ENCODE data around the gene ALK.

Gene ALK

DNA sequence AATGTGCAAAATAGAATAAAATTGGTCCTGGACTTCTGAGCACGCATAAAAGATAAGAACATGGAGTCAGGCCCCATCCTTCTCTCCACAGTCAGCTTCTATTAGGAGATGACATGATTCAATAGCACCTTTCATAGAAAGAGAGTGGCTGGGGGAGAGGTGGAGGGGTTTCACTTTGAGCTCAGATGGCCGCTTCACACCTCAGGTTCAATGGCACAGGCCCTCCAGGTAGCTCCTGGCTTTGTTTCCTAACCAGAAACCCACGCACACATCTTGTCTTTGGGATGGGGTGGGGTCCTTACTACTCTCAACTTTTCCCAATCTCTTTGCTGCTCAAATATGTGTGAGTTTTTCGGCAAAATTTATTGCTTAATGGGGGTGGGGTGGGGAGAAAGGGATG is 473.9 kb downstream of the ALK start:
- no peak for DNase-seq (ENCODE audit: low spot score)

DNA sequence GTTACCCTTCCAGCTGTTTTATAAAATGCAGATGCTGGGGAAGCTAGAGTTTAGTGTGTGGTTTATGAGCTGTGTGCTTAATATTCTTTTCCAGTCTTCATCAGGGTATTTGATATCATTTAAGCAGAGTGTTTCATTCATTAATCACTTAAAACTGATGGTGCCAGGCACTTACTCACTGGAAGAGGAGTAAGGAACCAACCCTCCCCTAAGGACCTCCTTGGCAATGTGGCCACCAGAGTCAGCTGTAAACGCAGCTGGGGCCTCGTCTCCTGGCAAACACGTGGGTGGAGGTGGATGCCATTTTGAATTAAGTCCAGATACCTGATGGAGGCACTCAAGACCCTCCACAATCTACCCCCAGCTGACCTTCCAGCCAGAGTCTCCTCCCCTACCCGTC is 474.5 kb downstream of the ALK start:
- DNase-seq (ENCODE audit: low spot score) = no peak

DNA sequence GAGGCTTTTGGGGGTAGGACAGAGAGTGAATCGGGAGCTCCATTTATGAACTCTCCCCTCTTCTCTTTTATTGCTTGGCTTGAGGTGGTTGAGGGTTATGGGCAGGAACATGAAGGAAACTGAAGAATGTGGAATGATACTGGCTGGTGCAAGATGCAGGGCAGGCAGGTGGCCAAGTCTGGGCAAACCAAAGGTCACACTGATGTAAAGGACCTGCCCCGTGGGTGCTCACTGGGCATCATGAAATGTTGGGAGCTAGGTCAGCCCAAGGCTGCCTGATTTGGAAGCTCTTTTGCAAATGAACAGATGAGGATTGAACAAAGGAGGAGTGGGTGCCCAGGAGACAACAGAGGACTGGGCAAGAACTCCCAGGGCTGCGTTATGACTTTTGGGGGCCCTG is 477.2 kb downstream of the ALK start:
- DNase-seq (ENCODE audit: low spot score) = no peak

DNA sequence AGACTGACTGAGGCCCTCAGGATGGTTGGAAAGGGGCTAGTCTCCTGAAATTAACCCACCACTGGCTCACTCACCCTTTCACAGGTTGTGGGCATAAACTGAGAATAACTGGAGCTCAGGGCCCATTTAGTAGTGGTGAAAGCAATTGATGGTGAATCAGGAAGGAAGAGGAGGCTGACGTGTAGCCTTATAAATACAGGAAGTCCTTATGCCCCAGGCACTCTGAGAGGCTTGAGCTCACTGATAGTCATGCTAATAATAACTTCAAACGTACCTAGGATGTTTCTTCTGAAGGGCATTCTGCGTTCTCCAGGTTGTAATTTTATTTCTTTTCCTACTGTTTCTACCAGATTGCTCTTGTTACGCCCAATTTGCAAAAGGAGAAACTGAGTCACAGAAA is 477.8 kb downstream of the ALK start:
- peak; percentile 4 for DNase-seq (ENCODE audit: low spot score)

DNA sequence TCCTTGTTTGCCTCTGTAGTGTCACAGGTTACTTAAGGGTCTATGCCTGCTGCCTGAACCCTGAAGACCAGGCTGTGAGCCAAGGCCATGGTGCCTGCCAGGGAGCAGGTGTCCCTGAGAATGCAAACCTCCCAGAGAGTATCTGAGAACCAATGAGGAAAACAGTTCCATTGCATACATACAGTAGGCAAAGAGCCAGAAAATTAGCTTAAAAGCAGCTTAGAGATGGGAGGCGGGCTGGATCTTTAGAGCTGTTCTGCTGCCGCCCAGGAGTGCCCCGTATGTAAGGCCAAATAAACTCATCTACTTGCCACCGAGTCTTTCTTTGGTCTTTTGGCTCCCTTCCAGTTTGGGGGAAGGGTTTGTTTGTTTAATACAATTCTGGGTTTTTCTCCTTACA is 478.2 kb downstream of the ALK start:
- no peak for DNase-seq (ENCODE audit: low spot score)

DNA sequence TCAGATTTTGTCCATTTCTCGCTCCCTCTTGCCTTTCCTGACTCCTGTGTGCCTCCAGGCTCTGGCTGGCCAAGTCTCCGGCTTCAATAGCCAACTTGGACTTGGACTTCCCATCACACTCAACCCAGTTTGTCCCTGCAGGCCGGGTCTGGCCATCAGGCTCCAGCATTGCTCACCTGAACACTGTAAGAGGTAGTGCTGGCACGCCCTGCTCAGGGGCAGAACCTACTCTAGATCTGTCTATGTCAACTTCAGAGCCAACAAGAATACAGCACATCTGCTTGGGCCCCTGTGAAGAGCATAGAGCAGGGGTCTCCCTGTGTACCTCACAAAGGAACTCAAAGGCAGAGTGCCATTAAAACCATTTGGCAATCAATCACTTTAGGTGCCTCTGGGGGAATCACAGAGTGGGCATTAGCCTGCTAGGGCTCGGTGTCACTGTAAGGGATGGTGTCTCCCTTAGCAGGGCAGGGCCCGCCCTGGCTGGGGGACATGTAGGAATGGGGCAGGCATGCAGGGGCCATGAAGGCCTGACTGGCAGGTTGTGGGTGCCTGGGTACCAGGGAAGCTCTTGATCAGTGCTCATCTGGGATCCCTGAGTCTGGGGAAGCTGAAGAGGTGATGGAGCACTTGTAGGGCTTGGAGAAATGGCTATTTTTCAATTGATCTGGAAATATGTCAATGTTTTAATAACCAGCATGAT is 480.3 kb downstream of the ALK start:
- DNase-seq (ENCODE audit: low spot score) = no peak

DNA sequence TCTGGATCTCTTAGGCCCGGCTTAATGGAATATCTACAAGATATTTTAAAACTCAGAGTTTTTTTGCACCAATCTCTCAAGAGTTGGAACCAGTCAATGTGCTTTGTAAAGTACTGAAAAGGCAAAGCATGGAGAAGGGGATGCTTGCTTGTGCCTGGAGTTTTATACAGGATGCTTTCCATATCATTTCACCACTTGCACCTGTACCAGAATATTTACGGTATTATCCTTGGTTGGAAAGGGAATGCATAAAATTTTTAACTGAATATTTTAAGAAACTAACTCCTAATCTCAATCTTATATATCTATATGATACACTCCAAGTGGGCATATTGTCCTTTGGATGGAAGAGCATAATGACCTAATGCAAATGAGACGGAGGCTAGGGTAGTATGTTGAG is 487.5 kb downstream of the ALK start:
- DNase-seq (ENCODE audit: low spot score) = no peak

DNA sequence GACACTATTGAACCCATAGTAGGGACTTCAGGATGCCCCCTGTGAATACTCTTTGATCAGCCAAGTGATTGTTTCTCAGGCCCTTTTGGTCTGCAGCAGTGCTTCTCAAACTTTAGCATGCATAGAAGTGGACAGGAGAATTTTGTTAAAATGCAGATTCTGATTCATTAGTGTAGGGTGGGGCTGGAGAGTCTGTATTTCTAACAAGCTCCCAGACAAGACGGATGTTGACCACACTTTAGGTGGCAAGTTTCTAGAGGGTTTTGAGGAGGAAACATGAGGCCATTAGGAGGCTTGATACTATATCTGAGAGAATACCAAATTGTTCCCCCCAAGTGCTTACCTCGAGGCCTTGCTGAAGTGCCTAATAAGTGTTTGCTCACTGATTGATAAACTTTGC is 488.3 kb downstream of the ALK start:
- DNase-seq (ENCODE audit: low spot score) = no peak

DNA sequence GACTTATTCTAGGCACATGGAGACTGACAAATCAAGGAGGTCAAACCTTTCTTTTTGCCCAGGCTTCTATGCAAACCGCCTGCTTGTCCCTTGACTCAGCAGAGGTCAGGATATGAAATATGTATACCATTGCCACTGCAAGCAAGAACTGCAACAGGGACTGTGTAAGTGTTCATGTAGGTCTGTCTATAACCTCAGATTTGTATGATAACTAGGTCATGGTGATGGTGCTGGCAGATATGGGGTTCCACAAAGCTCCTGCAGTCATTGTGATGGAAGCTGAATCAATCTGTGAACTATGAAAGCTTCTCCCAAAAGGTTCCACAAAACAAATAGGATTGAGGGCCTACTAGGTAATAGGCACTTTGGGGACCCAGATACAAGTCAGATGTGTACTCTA is 489.9 kb downstream of the ALK start:
- DNase-seq (ENCODE audit: low spot score) = no peak

DNA sequence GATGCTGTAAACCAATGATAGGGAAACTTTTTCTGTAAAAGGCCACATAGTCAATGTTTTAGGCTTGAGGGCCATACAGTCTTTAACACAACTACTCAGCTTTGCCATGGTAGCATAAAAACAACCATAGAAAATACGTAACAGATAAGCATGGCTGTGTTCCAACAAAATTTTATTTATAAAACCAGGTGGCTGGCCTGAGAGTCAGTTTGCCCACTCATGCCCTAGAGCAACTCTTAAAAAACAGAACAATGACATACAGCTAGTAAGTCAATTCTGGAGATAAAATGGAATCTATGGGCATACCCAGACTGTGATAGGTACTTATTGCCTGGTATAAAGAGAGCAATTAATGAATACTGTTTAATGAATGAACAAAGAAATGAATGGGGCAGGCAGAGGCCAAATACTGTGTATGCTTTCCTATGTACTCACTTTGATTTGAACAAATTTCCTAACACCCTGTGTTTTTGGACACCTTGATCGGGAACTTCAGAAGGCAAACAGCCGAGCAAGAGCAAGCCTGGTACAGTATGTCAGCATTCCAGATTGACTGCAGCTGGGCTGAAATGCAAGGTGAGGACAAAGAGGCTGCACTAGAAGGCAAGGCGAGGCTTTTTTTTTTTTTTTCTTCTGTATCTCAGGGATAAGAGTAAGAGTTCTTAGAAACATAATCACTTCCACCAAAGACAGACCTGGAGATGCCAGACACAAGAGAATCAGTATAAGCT is 490.8 kb downstream of the ALK start:
- DNase-seq (ENCODE audit: low spot score) = no peak

DNA sequence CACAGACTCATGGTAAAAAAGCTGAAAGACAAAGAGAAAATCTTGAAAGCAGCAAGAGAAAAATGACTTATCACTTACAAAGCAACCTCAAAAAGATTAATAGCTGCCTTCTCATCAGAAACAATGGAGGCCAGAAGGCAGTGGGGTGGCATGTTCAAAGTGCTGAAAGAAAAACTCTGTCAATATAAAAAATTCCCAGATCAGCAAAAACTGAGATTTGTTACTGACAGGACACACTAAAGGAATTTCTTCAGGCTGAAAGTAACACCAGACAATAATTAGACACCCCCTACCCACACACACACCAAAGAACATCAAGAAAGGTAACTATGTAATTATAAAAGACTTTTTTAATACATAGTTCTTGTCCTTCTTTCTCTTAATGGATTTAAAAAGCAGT is 495.0 kb downstream of the ALK start:
- no peak for DNase-seq (ENCODE audit: low spot score)

DNA sequence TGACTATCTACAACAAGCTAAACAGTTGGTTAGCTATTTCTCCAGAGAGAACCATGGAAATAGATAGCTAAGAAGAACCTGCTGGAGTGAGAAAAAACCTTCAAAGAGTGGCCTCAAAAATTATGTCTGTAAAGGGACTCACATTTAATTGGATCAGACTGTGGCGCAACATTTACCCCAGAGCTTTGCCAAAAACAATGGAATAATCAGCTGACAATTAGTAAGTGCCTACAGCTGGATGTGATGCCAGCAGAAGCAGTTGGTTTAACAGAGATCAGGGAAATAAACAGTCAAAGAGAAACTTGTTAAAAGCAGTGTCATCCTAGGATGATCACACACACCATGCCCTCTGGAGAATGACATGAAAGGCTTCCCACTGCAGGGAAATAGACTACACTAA is 495.5 kb downstream of the ALK start:
- DNase-seq (ENCODE audit: low spot score) = no peak

DNA sequence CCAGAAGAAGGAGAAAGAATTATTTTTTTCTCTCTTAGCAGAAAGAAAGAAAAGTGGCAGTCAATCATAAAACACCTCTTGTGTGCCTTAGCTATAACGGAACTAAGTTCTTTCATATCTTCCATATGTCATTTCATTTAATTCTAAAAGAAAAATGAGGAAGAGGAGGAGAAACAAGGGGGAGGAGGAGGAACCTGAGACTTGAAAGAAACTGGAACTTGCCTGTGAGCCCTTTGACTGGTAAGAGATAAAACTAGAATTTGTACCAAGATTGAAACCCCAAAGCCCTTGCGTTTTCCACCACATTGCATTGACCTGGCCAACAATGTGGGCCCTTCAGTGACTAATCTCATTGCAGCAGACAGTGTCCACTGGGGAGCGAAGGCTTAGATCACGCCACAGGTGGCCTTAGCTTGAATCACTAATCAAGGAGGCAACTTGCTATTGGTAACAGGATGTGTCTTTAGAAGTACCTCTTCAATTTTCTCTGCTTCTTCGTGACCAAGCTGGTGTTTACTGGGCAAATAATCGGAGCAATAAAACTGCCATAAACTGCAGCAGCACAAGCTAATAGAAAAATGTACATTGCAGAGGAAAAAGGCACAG is 498.2 kb downstream of the ALK start:
- DNase-seq (ENCODE audit: low spot score) = no peak

DNA sequence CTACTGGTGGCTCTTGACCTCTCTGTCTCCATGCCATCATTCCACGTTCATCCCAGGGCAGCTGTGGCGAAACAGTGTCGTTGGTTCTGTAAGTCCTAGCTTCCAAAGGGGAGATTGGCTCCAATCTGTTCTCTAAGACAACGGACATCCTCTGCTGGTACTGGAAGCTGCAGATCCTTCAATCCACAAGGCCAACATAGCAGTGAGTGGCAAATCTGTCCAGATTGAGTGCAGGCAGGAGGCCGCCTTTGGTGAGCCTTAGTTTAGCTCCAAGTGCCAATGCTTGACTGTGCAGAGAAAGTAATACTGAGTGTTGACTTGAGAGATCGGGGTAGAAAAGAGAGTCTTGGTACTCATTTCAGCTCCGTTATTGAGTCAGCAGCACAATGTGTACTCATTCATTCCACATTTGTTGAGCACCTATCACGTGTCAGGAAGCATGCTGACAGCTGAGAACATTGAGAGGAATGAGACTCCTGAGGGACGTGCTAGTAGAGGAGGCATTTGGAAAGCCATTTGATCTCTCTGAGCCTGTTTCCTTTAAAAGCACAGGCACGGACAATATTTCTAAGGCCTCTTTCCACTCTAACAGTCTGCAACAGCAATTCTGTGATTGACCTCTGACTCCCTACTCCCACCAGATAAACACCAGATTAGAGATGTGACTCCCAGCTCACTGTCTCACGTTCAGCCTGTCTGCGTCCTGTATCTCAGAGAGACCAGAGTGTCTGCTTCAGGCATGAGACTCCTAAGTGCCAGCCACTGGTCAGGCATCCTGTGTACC is 500.2 kb downstream of the ALK start:
- DNase-seq (ENCODE audit: low spot score) = peak; percentile 12

DNA sequence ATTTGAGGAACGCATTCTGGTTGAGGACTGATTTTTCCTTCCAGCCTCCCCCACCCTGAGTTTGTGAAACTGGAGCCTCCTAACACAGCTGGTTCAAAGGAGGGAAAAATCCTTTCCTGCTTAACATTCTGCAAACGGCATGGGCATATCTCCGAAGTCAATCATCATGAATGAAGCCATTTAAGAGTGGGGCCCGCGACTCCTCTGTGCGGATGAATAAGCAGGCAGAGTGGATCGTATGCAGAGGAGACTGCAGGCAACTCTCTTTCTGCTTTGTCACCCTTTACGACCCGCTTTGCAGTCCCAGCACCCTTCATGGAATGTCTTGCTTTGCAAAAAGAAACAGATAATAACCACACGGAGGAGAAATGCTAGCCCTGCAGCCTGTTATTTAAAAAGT is 500.9 kb downstream of the ALK start:
- DNase-seq (ENCODE audit: low spot score) = no peak

DNA sequence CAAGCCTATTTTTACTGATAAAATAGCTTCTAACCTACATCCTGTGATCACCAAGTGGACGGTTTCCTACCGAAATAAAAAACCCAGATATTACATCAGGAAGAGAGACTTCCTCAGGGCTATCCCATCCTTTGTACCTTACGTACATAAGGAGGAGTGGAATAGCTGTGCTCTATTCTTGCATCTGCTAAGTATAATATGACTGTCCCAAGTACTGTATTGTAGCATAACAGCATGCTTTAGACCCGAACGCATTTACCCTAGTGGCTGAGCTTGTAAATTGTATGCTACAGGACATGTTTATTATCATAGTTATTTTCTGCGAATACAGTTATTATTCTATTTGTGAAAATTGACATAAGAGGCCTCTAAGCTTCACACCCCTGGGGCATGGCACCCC is 503.8 kb downstream of the ALK start:
- DNase-seq (ENCODE audit: low spot score) = no peak

DNA sequence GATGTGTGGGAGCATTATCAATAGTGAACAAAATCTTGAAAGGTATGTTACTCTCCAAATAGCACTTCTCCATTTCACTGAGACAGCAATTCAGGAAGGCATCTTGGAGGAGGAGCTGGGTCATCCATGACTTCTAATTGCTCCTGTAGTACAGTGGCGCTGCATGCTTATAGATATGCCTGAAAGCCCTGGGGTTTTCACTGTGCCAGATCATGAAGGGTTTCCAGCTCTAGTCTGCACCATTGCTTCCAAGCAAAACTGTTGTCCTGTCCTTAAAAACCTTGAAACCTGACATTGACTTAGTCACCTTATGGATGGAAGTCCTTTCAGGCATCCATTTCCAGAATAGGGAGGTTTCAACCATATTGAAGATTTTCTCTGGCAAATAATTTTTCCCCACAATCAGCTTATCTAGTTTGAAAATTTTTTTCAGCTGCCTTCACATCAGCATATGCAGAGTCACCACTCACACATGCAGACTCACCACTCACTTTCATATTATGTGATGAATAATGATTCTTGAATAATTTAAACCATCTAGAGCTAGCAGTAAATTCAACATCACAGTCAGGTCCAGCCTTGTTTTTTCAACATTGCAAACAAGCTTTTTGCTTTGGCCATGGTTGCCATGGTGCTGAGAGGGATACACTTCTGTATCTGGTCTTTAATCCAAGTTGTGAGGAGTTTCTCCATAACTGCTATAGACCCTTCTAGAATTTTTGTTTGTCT is 509.0 kb downstream of the ALK start:
- no peak for DNase-seq (ENCODE audit: low spot score)

DNA sequence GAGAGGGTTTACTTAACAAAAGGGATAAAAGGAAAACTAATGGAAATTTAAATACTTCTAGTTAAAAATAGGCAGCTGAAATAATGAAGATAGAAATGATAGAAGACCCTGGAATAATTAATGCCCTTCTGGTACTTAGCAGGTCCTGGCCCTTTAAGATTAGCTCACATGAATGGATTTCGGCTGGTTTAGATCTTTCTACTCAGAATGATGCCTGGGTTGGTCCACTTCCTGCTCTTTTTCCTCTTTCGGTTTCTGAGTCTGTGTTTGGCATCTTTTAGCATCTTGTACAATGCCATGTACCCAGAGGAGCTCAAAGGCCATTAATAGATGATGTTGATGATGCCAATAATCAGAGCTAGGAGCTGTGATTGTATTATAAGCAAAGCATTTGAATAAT is 515.7 kb downstream of the ALK start:
- DNase-seq (ENCODE audit: low spot score) = no peak

DNA sequence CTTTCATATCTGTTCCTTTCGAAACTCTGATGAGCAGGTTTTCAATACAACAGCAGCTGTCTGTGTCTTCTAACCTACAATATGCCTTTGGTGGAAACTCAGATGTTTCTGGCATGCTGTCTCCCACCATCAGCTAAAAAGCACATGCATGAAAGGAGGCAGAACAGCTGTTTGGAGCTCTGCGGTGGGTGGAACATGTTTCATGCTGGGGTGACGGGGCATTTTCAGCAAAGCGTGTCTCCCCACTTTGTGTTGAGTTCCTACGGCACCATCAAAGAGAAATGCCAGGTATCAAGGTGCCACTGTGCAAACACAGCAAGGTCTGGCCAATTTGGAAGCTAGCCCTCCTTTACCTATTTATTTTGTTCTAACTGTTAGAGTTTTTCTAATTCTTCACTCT is 516.1 kb downstream of the ALK start:
- no peak for DNase-seq (ENCODE audit: low spot score)

DNA sequence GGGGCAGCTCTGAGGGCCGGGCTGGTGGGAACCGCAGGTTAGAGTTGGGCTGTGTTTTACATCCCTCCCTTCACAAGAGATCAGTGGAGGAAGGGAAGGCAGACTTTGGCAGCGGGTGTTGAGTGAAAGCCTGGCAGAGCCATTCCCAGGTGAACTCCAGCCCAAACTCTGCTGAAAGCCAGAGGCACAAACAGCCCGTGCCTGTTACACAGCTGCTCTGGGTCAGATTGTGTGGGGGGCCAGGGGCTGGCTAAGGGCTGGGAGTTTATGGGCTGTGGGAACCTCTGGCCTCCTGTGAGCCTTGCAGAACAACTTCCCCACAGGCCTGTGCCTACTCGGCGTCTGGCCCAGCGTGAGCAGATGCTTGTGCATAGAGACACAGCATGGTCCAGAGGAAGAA is 519.4 kb downstream of the ALK start:
- no peak for DNase-seq (ENCODE audit: low spot score)

DNA sequence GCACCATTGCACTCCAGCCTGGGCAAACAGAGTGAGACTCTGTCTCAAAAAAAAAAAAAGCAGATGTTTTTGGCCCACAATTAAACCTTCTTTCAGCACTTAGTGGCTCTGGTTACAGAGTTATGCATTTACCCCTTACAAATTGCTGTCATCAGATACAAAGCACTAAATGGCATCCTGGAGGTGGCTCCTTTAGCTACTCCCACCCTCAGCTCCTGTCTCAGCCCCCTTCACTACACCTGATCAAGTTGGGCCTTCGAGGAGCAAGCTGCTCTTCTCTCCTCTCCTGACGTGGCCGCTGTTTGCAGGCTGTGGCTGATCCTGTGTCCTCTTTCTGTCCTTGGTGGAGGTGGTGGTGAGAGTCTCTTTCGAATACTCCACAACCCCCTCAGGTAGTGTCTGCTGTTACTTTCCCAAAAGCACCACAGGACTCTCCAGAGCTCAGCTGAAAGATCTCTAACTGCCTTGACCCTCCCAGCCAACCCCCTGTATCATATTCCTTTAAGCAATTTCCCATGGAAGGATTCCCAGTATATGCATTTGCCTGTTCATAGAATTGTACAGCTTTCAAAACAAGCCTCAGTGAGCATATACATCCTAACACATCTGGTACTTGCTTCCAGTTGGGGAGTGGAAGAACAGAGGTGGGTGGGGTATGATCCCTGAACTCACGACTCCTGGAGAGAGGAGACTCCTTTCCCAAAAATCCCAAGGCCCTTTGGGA is 520.3 kb downstream of the ALK start:
- no peak for DNase-seq (ENCODE audit: low spot score)

Data from hepatic stellate cell (primary cell).